Trophoblast cell (in vitro differentiated cells and primary cell): Measurements from ENCODE around the gene TMEM42.

Experiments used
- DNase-seq, 2 donors: peaks; one replicate each; pipeline ENCODE4 v3.0.0-alpha.2; 2016
- H2AFZ ChIP-seq: 2 replicates; pipeline ENCODE4 v1.6.1; 2013; ENCODE audit warnings: low read length, moderate library complexity, mild to moderate bottlenecking; ENCODE audit not compliant: insufficient read depth, poor library complexity
- H2AK5ac ChIP-seq: 2 replicates; pipeline ENCODE4 v1.6.1; 2013; ENCODE audit warnings: mild to moderate bottlenecking, low read length
- H2BK120ac ChIP-seq: 2 replicates; pipeline ENCODE4 v1.6.1; 2013; ENCODE audit warnings: low read length, mild to moderate bottlenecking, moderate library complexity; ENCODE audit not compliant: insufficient read depth, poor library complexity
- H2BK12ac ChIP-seq: 2 replicates; pipeline ENCODE4 v1.6.1; 2013; ENCODE audit warnings: mild to moderate bottlenecking, low read length, moderate library complexity
- H2BK5ac ChIP-seq: 2 replicates; pipeline ENCODE4 v1.6.1; 2013; ENCODE audit warnings: low read length, low read depth, moderate library complexity, mild to moderate bottlenecking; ENCODE audit not compliant: poor library complexity
- H3K14ac ChIP-seq: 2 replicates; pipeline ENCODE4 v1.6.1; 2013; ENCODE audit warnings: mild to moderate bottlenecking, low read length
- H3K18ac ChIP-seq: 2 replicates; pipeline ENCODE4 v1.6.1; 2013; ENCODE audit warnings: mild to moderate bottlenecking, low read length
- H3K23ac ChIP-seq: 2 replicates; pipeline ENCODE4 v1.6.1; 2013; ENCODE audit warnings: low read length
- H3K27ac ChIP-seq: 2 replicates; pipeline ENCODE4 v1.5.1; 2013; ENCODE audit warnings: low read depth, mild to moderate bottlenecking, inconsistent platforms, low read length, moderate library complexity
- H3K27me3 ChIP-seq: 2 replicates; pipeline ENCODE4 v1.6.1; 2013; ENCODE audit warnings: inconsistent platforms, mild to moderate bottlenecking, low read length, moderate library complexity; ENCODE audit not compliant: insufficient read depth
- H3K36me3 ChIP-seq, 2 experiments: 1 replicate in 1 of 2; 2 replicates in 1 of 2; pipeline ENCODE4 v1.6.1; 2013; ENCODE audit warnings: low read length in 2 of 2, mild to moderate bottlenecking in 2 of 2, moderate library complexity in 1 of 2; ENCODE audit not compliant: insufficient read depth in 2 of 2, control insufficient read depth in 1 of 2
- H3K4ac ChIP-seq: 2 replicates; pipeline ENCODE4 v1.6.1; 2013; ENCODE audit warnings: low read depth, mild to moderate bottlenecking, low read length, moderate library complexity
- H3K4me1 ChIP-seq, 2 experiments: 1 replicate in 1 of 2; 2 replicates in 1 of 2; pipeline ENCODE4 v1.6.1; 2013; ENCODE audit warnings: low read length in 2 of 2, mild to moderate bottlenecking in 2 of 2, moderate library complexity in 1 of 2; ENCODE audit not compliant: insufficient read depth in 2 of 2, control insufficient read depth in 1 of 2
- H3K4me2 ChIP-seq: 2 replicates; pipeline ENCODE4 v1.6.1; 2013; ENCODE audit warnings: inconsistent platforms, mild to moderate bottlenecking, low read length, moderate library complexity
- H3K4me3 ChIP-seq: 2 replicates; pipeline ENCODE4 v1.5.1; 2013; ENCODE audit warnings: mild to moderate bottlenecking, low read depth, low read length, inconsistent platforms
- H3K79me1 ChIP-seq: one replicate; pipeline ENCODE4 v1.6.1; 2013; ENCODE audit warnings: low read length
- H3K79me2 ChIP-seq: 2 replicates; pipeline ENCODE4 v1.6.1; 2013; ENCODE audit warnings: low read length, mild to moderate bottlenecking; ENCODE audit not compliant: control insufficient read depth, insufficient read depth, poor library complexity
- H3K9ac ChIP-seq: 2 replicates; pipeline ENCODE4 v1.6.1; 2013; ENCODE audit warnings: mild to moderate bottlenecking, low read length
- H3K9me3 ChIP-seq: 2 replicates; pipeline ENCODE4 v1.6.1; 2013; ENCODE audit warnings: low read depth, mild to moderate bottlenecking, control low read depth, inconsistent platforms, low read length; ENCODE audit not compliant: insufficient read depth
- H4K12ac ChIP-seq: 2 replicates; pipeline ENCODE4 v1.6.1; 2013; ENCODE audit warnings: low read depth, mild to moderate bottlenecking, low read length, moderate library complexity
- H4K8ac ChIP-seq: 2 replicates; pipeline ENCODE4 v1.6.1; 2013; ENCODE audit warnings: low read depth, mild to moderate bottlenecking, low read length, moderate library complexity
- H4K91ac ChIP-seq: one replicate; pipeline ENCODE4 v1.6.1; 2013; ENCODE audit warnings: low read depth, mild to moderate bottlenecking, low read length, moderate library complexity
- WGBS: extraction: QIAGEN DNeasy Blood & Tissue Kit; methylation state at CpG from one replicate; pipeline ENCODE4 v1.1.7; 2013; ENCODE audit warnings: missing lambda C conversion rate; ENCODE audit not compliant: insufficient read length, insufficient coverage; ENCODE audit errors: extremely low coverage; 5-methylcytosine and 5-hydroxymethylcytosine counted together

Gene TMEM42

DNA sequence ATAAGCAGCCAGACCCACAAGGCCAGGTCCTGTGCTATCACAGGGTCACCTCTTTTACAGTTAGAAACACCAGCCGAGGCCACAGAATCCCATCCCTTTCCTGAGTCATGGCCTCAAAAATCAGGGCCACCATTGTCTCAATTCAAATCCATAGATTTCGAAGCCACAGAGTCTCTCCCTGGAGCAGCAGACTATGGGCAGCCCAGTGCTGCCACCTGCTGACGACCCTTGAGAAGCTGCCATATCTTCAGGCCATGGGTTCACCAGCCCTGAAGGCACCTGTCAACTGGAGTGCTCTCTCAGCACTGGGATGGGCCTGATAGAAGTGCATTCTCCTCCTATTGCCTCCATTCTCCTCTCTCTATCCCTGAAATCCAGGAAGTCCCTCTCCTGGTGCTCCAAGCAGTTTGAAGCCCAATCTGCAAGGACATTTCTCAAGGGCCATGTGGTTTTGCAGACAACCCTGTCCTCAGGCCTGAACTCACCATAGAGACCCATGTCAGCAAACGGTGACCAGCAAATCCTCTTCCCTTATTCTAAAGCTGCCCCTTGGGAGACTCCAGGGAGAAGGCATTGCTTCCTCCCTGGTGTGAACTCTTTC is 52.3 kb downstream of the TMEM42 start:
- peak overlapping the region; percentile 29 for H2BK12ac ChIP-seq
- H3K4ac ChIP-seq, result no peak overlapping the region
- WGBS, result no CpG with 5 or more reads among the region's 4 CpGs
- no peaks in the 10 kb centered on the region for H3K27me3 ChIP-seq
- no peak overlapping the region for H2BK5ac ChIP-seq
- no peak overlapping the region for H2AK5ac ChIP-seq
- H3K9me3 ChIP-seq, result peaks cover 4% of the 10 kb centered on the region
- H3K14ac ChIP-seq, result no peak overlapping the region
- no peaks in the 10 kb centered on the region for H3K79me2 ChIP-seq
- H3K36me3 ChIP-seq, result peaks cover 5 to 13% of the 10 kb centered on the region in 2 experiments
- H4K8ac ChIP-seq, result no peak overlapping the region
- no peak overlapping the region for H3K4me3 ChIP-seq
- peak; percentile 80 to 87 for DNase-seq
- peak overlapping the region; percentile 12 for H3K9ac ChIP-seq
- H3K4me2 ChIP-seq, result no peak overlapping the region
- no peak overlapping the region for H3K18ac ChIP-seq
- no peak overlapping the region for H2BK120ac ChIP-seq
- no peaks in the 10 kb centered on the region for H3K79me1 ChIP-seq
- no peak overlapping the region for H3K23ac ChIP-seq
- H4K12ac ChIP-seq, result no peak overlapping the region
- no peak overlapping the region for H4K91ac ChIP-seq
- H3K4me1 ChIP-seq, result peaks cover 2 to 4% of the 10 kb centered on the region in 2 experiments
- no peak overlapping the region for H2AFZ ChIP-seq
- H3K27ac ChIP-seq, result no peak overlapping the region

DNA sequence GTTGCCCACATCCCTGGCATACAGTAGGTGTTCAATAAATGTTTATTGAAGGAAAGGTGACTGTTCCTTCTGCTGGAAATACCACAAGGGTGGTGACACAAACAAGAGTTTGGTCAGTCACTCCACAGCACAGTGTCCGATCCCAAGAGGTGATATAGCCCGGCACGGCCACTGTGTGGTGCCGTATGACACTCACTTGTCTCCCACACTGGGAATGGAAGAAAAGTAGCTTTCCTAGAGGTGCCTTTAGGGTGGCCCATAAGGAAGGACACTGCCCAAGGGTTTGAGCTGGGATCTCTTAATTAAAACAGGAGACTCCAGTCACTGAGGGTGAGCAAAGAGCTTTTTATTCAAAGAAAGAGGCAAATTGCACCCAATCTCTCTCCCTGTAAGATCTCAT is 53.2 kb downstream of the TMEM42 start:
- Histone ChIP-seq H2BK120ac (no peak overlapping the region), H2BK12ac (no peak overlapping the region), H3K4ac (no peak overlapping the region), H4K12ac (no peak overlapping the region), H3K4me1 (peaks cover under 1 to 1% of the 10 kb centered on the region in 2 experiments), H3K23ac (no peak overlapping the region), H3K4me3 (no peak overlapping the region), H3K79me1 (no peaks in the 10 kb centered on the region), H4K91ac (no peak overlapping the region), H3K14ac (no peak overlapping the region), H3K27ac (no peak overlapping the region), H3K9me3 (peaks cover 4% of the 10 kb centered on the region), H3K27me3 (no peaks in the 10 kb centered on the region), H3K18ac (no peak overlapping the region), H3K9ac (no peak overlapping the region), H3K36me3 (peaks cover 5 to 13% of the 10 kb centered on the region in 2 experiments), H2AK5ac (no peak overlapping the region), H4K8ac (no peak overlapping the region), H3K79me2 (no peaks in the 10 kb centered on the region), H2BK5ac (no peak overlapping the region), H2AFZ (no peak overlapping the region), H3K4me2 (no peak overlapping the region)
- WGBS, result no CpG with 5 or more reads among the region's 4 CpGs
- DNase-seq, result peak in 1 of 2 donors; percentile 41
